KBM-7 (cell line): Measurements from ENCODE around the gene SSTR3.

ENCODE experiments used
- DNase-seq: peaks from one replicate; pipeline ENCODE4 v3.0.0-alpha.2; 2015
- in situ Hi-C: fragments of 300-500 bp; cut with MboI; formaldehyde crosslinking; loops from 2 replicates; pipeline ENCODE4 v1.14.3; 2020; ENCODE audit warnings: low sequenced_read_pairs, low pct_unique_long_range_greater_than_20kb, mixed read lengths

Gene SSTR3

GRCh38 chr22:37214731-37215030 lies 2.4 kb upstream of the SSTR3 start:
- in situ Hi-C loops, result no loop called here

GRCh38 chr22:37213941-37214730 lies 1.9 kb upstream of the SSTR3 start:
- in situ Hi-C loops, result no loop called here
- DNase-seq, result no peak

More at GRCh38 chr22:37214731-37215030, 2.4 kb upstream of the SSTR3 start:
- no peak for DNase-seq

- no peak for DNase-seq
- in situ Hi-C loops, result no loop called here
These were observed 1.1 kb upstream of the SSTR3 start for GRCh38 chr22:37213218-37213855.

GRCh38 chr22:37211866-37212173 lies 457 bp downstream of the SSTR3 start:
- DNase-seq, result no peak
- in situ Hi-C loops, result no loop called here

- in situ Hi-C loops, result no loop called here
- DNase-seq, result no peak
These were observed 1.0 kb downstream of the SSTR3 start for GRCh38 chr22:37211075-37211865.

GRCh38 chr22:37210041-37210803 lies 2.1 kb downstream of the SSTR3 start:
- no peak for DNase-seq
- in situ Hi-C loops, result no loop called here

- in situ Hi-C loops, result no loop called here
- DNase-seq, result no peak
These were observed 3.0 kb downstream of the SSTR3 start for GRCh38 chr22:37209140-37209845.

- DNase-seq, result no peak
- in situ Hi-C loops, result no loop called here
These were observed 3.7 kb downstream of the SSTR3 start for GRCh38 chr22:37208401-37209139.

- in situ Hi-C loops, result no loop called here
- DNase-seq, result no peak
These were observed 4.3 kb downstream of the SSTR3 start for GRCh38 chr22:37207981-37208380.

- in situ Hi-C loops, result no loop called here
- no peak for DNase-seq
These were observed 5.1 kb downstream of the SSTR3 start for GRCh38 chr22:37206841-37207821.

- in situ Hi-C loops, result no loop called here
- DNase-seq, result no peak
These were observed 6.0 kb downstream of the SSTR3 start for GRCh38 chr22:37206118-37206840.

GRCh38 chr22:37205046-37205445 lies 7.2 kb downstream of the SSTR3 start:
- no peak for DNase-seq
- in situ Hi-C loops, result no loop called here

GRCh38 chr22:37204045-37204655 lies 8.1 kb downstream of the SSTR3 start:
- in situ Hi-C loops, result no loop called here

GRCh38 chr22:37203354-37204044 lies 8.8 kb downstream of the SSTR3 start:
- DNase-seq, result no peak
- in situ Hi-C loops, result no loop called here

More at GRCh38 chr22:37204045-37204655, 8.1 kb downstream of the SSTR3 start:
- no peak for DNase-seq

- in situ Hi-C loops, result no loop called here
- no peak for DNase-seq
These were observed 9.6 kb downstream of the SSTR3 start for GRCh38 chr22:37202716-37203115.
